ENCODE data around the gene SCN1B. TPM values are rescaled to one million over a fixed set of nuclear protein-coding genes. Genes with fewer than 3 reads are reported as not detected.

The SCN1B gene
- total and polyA plus RNA-seq, 10 of the 15 experiments (the other 5 are each of a cell fraction or from before 2014, with no cell fraction given): 0.04 to 0.54 (median 0.11) TPM; not detected in 3

DNA sequence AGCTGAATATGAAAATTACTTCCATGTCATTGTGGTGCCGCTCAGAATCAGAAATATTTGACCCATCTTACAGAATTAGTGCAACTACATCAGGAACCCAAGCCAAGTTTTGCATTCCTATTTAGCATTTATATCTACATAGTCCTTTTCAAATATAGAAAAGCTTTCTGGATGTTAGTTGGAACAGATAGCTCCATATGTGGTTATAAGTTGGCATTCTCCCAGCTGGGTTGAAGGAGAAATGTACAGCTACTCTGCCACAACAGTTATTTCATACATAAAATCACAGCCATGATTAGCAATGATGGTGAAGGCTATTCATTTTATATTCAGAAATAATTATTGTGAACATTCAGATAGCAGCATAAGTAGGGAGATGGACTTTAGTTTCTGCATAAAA lies 39.4 kb downstream of the SCN1B start:
- H3K4me1 ChIP-seq (ENCODE audit: control insufficient read depth, insufficient read depth, low read length): peaks cover 4% of the 10 kb centered on the region; the same call in 1 of the 2 replicates
- no peak overlapping the region for H3K4me2 ChIP-seq (ENCODE audit: control insufficient read depth, insufficient read depth)
- no peak for ATAC-seq
- no peak for FAIRE-seq
- TF ChIP-seq EZH2 (IDR thresholded peaks at IDR 0.05; ENCODE audit: borderline replicate concordance, control insufficient read depth, low read depth, low read length): no peak
- no peak for TF ChIP-seq SREBF1 (IDR thresholded peaks at IDR 0.05; ENCODE audit: low read length)
- TF ChIP-seq NBN (IDR thresholded peaks at IDR 0.05): no peak
- TF ChIP-seq ESRRA (IDR thresholded peaks at IDR 0.05; ENCODE audit: low read length): no peak
- no peak for TF ChIP-seq MTA2 (IDR thresholded peaks at IDR 0.05; ENCODE audit: low read depth)
- TF ChIP-seq BCL11A (IDR thresholded peaks at IDR 0.05; ENCODE audit: low read depth, low read length): no peak
- TF ChIP-seq IRF4 (IDR thresholded peaks at IDR 0.05; ENCODE audit: low read depth, low read length): no peak
- TF ChIP-seq NRF1 (conservative IDR thresholded peaks at IDR 0.05; ENCODE audit: low read depth, low read length): no peak
- no peak for TF ChIP-seq RB1 (IDR thresholded peaks at IDR 0.05; ENCODE audit: borderline replicate concordance)
- no peak for TF ChIP-seq IKZF1 (conservative IDR thresholded peaks at IDR 0.05)
- TF ChIP-seq EGR1 (IDR thresholded peaks at IDR 0.05; ENCODE audit: borderline replicate concordance in 1 of 2, low read depth in 2 of 2, low read length in 2 of 2): no peak
- no peak for TF ChIP-seq SPI1 (IDR thresholded peaks at IDR 0.05; ENCODE audit: borderline replicate concordance, insufficient read depth, low read depth, low read length)
- TF ChIP-seq, protein P1, sequence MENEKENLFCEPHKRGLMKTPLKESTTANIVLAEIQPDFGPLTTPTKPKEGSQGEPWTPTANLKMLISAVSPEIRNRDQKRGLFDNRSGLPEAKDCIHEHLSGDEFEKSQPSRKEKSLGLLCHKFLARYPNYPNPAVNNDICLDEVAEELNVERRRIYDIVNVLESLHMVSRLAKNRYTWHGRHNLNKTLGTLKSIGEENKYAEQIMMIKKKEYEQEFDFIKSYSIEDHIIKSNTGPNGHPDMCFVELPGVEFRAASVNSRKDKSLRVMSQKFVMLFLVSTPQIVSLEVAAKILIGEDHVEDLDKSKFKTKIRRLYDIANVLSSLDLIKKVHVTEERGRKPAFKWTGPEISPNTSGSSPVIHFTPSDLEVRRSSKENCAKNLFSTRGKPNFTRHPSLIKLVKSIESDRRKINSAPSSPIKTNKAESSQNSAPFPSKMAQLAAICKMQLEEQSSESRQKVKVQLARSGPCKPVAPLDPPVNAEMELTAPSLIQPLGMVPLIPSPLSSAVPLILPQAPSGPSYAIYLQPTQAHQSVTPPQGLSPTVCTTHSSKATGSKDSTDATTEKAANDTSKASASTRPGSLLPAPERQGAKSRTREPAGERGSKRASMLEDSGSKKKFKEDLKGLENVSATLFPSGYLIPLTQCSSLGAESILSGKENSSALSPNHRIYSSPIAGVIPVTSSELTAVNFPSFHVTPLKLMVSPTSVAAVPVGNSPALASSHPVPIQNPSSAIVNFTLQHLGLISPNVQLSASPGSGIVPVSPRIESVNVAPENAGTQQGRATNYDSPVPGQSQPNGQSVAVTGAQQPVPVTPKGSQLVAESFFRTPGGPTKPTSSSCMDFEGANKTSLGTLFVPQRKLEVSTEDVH (IDR thresholded peaks at IDR 0.05; ENCODE audit: low read depth, partially characterized antibody): no peak
- in situ Hi-C loops (cut with MboI) (loop anchor here (5.0 kb wide), 1 partner anchor 68 kb away; the partner anchor contains the start of genes FXYD1 and LGI4), intact Hi-C loops (cut with micrococcal nuclease; ENCODE audit: unreplicated experiment) (no loop called here)
- H3K27ac ChIP-seq (ENCODE audit: control insufficient read depth, insufficient read depth): no peak overlapping the region
- no peak overlapping the region for H3K4me3 ChIP-seq
- CTCF ChIA-PET: interaction anchor here (0.9 to 3.0 kb wide), 9 partner anchors 16 to 72 kb away, joined by 3 to 26 read pairs (median 9); partner anchors contain the start of gene LGI4
- no peaks in the 10 kb centered on the region for H4K20me1 ChIP-seq (ENCODE audit: control insufficient read depth, insufficient read depth)
- RAD21 ChIA-PET (ENCODE audit: unreplicated experiment): interaction anchor here (0.6 to 1.5 kb wide), 6 partner anchors 16 to 72 kb away, joined by 3 to 4 read pairs (median 4); partner anchors contain the start of gene LGI4
- no peaks in the 10 kb centered on the region for H3K79me2 ChIP-seq (ENCODE audit: control insufficient read depth, insufficient read depth, low read length)
- no peak overlapping the region for H3K9ac ChIP-seq (ENCODE audit: control insufficient read depth, insufficient read depth, low read length)
- 41% methylated on average over 1 of the region's 1 CpG for WGBS (ENCODE audit: insufficient coverage, insufficient replicate concordance, low lambda C conversion rate, missing lambda C conversion rate)
- no peaks in the 10 kb centered on the region for H3K36me3 ChIP-seq (ENCODE audit: control insufficient read depth in 2 of 2, insufficient read depth in 2 of 2, low read length in 1 of 2)
- SMC1A ChIA-PET (ENCODE audit: uncharacterized antibody, unreplicated experiment): interaction anchor here (0.6 to 2.7 kb wide), 8 partner anchors 12 to 72 kb away, joined by 3 to 17 read pairs (median 5); no protein-coding TSS in a partner anchor
- no peak for DNase-seq (ENCODE audit: low read depth, low spot score)
- POLR2A ChIA-PET: no interaction called here
- BruUV-seq (replicated peaks): no TSS peak
- no peak overlapping the region for H2AFZ ChIP-seq (ENCODE audit: control insufficient read depth, low read depth, low read length)
- H3K9me3 ChIP-seq (replicated peaks; ENCODE audit: control insufficient read depth, insufficient read depth, low read length): no peaks in the 10 kb centered on the region; the same call in 2 of the 3 replicates
- H3K27me3 ChIP-seq (replicated peaks in 1 of 2; ENCODE audit: control insufficient read depth in 2 of 2, insufficient read depth in 2 of 2, low read length in 1 of 2): no peaks in the 10 kb centered on the region
